PC-9 (cell line): ENCODE data around the gene IMP4. TPM values are rescaled to one million over a fixed set of nuclear protein-coding genes. Genes with fewer than 3 reads are reported as not detected.

Experiments used
- BruUV-seq: library from RNA; stranded (reverse); fragments of 400-500 nt; replicated peaks from 2 replicates; lab custom pipeline; 2021; lab: Mats Ljungman, UMichigan
- CTCF ChIA-PET: fragments of 300-600 bp; sonication (Branson Sonifier 250); formaldehyde crosslinking; loops from one replicate; lab custom pipeline; 2022; ENCODE audit warnings: antibody characterized with exemption; lab: Charles Lee
- POLR2A ChIA-PET: fragments of 300-600 bp; sonication (Branson Sonifier 250); formaldehyde crosslinking; loops from one replicate; lab custom pipeline; 2022; ENCODE audit warnings: antibody characterized with exemption; ENCODE audit not compliant: unreplicated experiment; lab: Charles Lee
- DNase-seq, 2 experiments: peaks; one replicate each; pipeline versions ENCODE4 v3.0.0 to v3.0.0-alpha.2; 2015 to 2022; ENCODE audit warnings: mixed read lengths in 1 of 2
- H2AFZ ChIP-seq: fragments of 200-600 bp; sonication (generic); 2 replicates; pipeline ENCODE4 v1.8.1; 2017; ENCODE audit warnings: antibody characterized with exemption
- H3F3A ChIP-seq: fragments of 200-600 bp; sonication (generic); 2 replicates; pipeline ENCODE4 v1.8.1; 2017; ENCODE audit warnings: antibody characterized with exemption, mild to moderate bottlenecking, low read depth; ENCODE audit not compliant: insufficient read depth
- H3K27ac ChIP-seq: fragments of 200-600 bp; sonication (generic); 2 replicates; pipeline ENCODE4 v1.6.1; 2016; ENCODE audit warnings: mixed run types
- H3K27me3 ChIP-seq: fragments of 200-600 bp; sonication (generic); 2 replicates; pipeline ENCODE4 v1.6.1; 2016; ENCODE audit warnings: low read depth, mixed run types; ENCODE audit not compliant: insufficient read depth
- H3K36me3 ChIP-seq: fragments of 200-600 bp; sonication (generic); 2 replicates; pipeline ENCODE4 v1.6.1; 2016; ENCODE audit warnings: low read depth, mixed run types
- H3K4me1 ChIP-seq: fragments of 200-600 bp; sonication (generic); replicated peaks from 2 replicates; pipeline ENCODE4 v1.6.1; 2016; ENCODE audit warnings: mixed run types; ENCODE audit not compliant: insufficient read depth
- H3K4me2 ChIP-seq: fragments of 200-600 bp; sonication (generic); 2 replicates; pipeline ENCODE4 v1.6.1; 2017; ENCODE audit warnings: mixed run types
- H3K4me3 ChIP-seq: fragments of 200-600 bp; sonication (generic); 2 replicates; pipeline ENCODE4 v1.6.1; 2016; ENCODE audit warnings: mixed run types
- H3K79me2 ChIP-seq: fragments of 200-600 bp; sonication (generic); 2 replicates; pipeline ENCODE4 v1.6.1; 2017; ENCODE audit warnings: low read depth, mixed run types
- H3K9me2 ChIP-seq: fragments of 200-600 bp; sonication (generic); 2 replicates; pipeline ENCODE4 v1.8.1; 2017; ENCODE audit warnings: mild to moderate bottlenecking; ENCODE audit not compliant: insufficient read depth
- H3K9me3 ChIP-seq: fragments of 200-600 bp; sonication (generic); 2 replicates; pipeline ENCODE4 v1.8.1; 2016; ENCODE audit warnings: low read depth; ENCODE audit not compliant: insufficient read depth
- H4K20me1 ChIP-seq: fragments of 200-600 bp; sonication (generic); 2 replicates; pipeline ENCODE4 v1.8.1; 2017; ENCODE audit not compliant: insufficient read depth
- EZH2 ChIP-seq: fragments of 200-600 bp; sonication (generic); IDR thresholded peaks from 2 replicates; pipeline ENCODE4 v1.8.0; 2017; ENCODE audit warnings: antibody characterized with exemption, low read depth
- intact Hi-C: fragments of 100-400 bp; cut with micrococcal nuclease; formaldehyde crosslinking; loops from one replicate; pipeline ENCODE4 v1.10.0; 2022; ENCODE audit not compliant: unreplicated experiment
- total RNA-seq: library from RNA; stranded (reverse); gene quantifications from 2 replicates; pipeline ENCODE4 v1.2.3, GENCODE V29; 2021
- TF ChIP-seq, protein P1 (sequence below): fragments of 200-600 bp; sonication (generic); conservative IDR thresholded peaks from 2 replicates; pipeline ENCODE4 v1.6.1; 2017; ENCODE audit warnings: mixed run types, antibody characterized with exemption, mild to moderate bottlenecking, moderate library complexity

Gene IMP4
- total RNA-seq, 1 experiment from 2014 or later, result 76.8 TPM

- Histone ChIP-seq H3K27me3 (peaks cover 83% of the 10 kb centered on the region), H3K4me3 (no peak overlapping the region), H2AFZ (no peak overlapping the region), H3K27ac (no peak overlapping the region), H3K9me3 (no peaks in the 10 kb centered on the region), H3F3A (no peaks in the 10 kb centered on the region), H3K9me2 (no peaks in the 10 kb centered on the region), H3K36me3 (no peaks in the 10 kb centered on the region), H3K4me1 (no peaks in the 10 kb centered on the region), H4K20me1 (no peaks in the 10 kb centered on the region), H3K4me2 (no peak overlapping the region), H3K79me2 (no peaks in the 10 kb centered on the region)
- no TSS peak for BruUV-seq
- CTCF ChIA-PET, result no interaction called here
- POLR2A ChIA-PET, result no interaction called here
- no peak for DNase-seq
- intact Hi-C loops, result no loop called here
- TF ChIP-seq EZH2, result no peak
- TF ChIP-seq, protein P1, sequence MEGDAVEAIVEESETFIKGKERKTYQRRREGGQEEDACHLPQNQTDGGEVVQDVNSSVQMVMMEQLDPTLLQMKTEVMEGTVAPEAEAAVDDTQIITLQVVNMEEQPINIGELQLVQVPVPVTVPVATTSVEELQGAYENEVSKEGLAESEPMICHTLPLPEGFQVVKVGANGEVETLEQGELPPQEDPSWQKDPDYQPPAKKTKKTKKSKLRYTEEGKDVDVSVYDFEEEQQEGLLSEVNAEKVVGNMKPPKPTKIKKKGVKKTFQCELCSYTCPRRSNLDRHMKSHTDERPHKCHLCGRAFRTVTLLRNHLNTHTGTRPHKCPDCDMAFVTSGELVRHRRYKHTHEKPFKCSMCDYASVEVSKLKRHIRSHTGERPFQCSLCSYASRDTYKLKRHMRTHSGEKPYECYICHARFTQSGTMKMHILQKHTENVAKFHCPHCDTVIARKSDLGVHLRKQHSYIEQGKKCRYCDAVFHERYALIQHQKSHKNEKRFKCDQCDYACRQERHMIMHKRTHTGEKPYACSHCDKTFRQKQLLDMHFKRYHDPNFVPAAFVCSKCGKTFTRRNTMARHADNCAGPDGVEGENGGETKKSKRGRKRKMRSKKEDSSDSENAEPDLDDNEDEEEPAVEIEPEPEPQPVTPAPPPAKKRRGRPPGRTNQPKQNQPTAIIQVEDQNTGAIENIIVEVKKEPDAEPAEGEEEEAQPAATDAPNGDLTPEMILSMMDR, result no peak
These were observed 41.7 kb upstream of the IMP4 start for GRCh38 chr2:130300970-130301348.

GRCh38 chr2:130302164-130302886, 40.4 kb upstream of the IMP4 start:
- no TSS peak for BruUV-seq
- H3K4me1 ChIP-seq, result no peaks in the 10 kb centered on the region
- no peaks in the 10 kb centered on the region for H4K20me1 ChIP-seq
- no peak overlapping the region for H3K4me3 ChIP-seq
- DNase-seq, result no peak
- no peaks in the 10 kb centered on the region for H3K36me3 ChIP-seq
- H3K9me3 ChIP-seq, result no peaks in the 10 kb centered on the region
- TF ChIP-seq, protein P1, result no peak
- no peak for TF ChIP-seq EZH2
- H3K9me2 ChIP-seq, result no peaks in the 10 kb centered on the region
- ChIA-PET POLR2A (no interaction called here), CTCF (no interaction called here)
- H2AFZ ChIP-seq, result no peak overlapping the region
- peaks cover 85% of the 10 kb centered on the region for H3K27me3 ChIP-seq
- no peaks in the 10 kb centered on the region for H3F3A ChIP-seq
- H3K79me2 ChIP-seq, result no peaks in the 10 kb centered on the region
- intact Hi-C loops, result no loop called here
- no peak overlapping the region for H3K4me2 ChIP-seq
- no peak overlapping the region for H3K27ac ChIP-seq

DNA sequence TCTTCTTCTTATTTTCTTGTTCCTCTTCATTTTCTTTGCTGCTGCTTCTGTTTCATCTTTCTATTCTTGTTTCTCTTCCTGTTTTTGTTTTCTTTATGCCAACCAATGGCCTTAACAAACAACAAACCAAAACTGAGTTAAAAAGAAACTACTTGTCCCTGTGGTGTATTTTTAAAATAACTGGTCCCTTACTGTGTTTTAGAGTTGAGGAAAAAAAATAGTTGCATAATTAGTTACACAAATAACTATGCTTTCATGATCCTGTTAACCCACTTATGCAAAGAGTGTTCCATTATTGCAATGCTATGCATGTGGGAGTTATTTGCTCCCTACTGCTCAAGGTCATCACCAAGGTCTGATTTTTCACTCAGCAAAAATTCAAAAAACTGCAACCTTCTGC, 39.5 kb upstream of the IMP4 start:
- H3K27me3 ChIP-seq, result peaks cover 85% of the 10 kb centered on the region

More for the DNA sequence above, 39.5 kb upstream of the IMP4 start:
- Histone ChIP-seq H3K9me2 (no peaks in the 10 kb centered on the region), H4K20me1 (no peaks in the 10 kb centered on the region), H3K9me3 (no peaks in the 10 kb centered on the region), H3K4me3 (no peak overlapping the region), H3F3A (no peaks in the 10 kb centered on the region), H2AFZ (no peak overlapping the region), H3K79me2 (no peaks in the 10 kb centered on the region), H3K27ac (no peak overlapping the region), H3K4me2 (no peak overlapping the region), H3K4me1 (no peaks in the 10 kb centered on the region), H3K36me3 (no peaks in the 10 kb centered on the region)
- intact Hi-C loops, result no loop called here
- no TSS peak for BruUV-seq
- TF ChIP-seq, protein P1, result no peak
- TF ChIP-seq EZH2, result no peak
- ChIA-PET CTCF (no interaction called here), POLR2A (no interaction called here)
- no peak for DNase-seq
